HCT116 (cell line): Measurements from ENCODE around the gene DCD. TPM values are rescaled to one million over a fixed set of nuclear protein-coding genes. Genes with fewer than 3 reads are reported as not detected.

Experiments
- ATAC-seq: fragments of 200-7000 bp; cut with Tn5 transposase; 2 replicates; pipeline ENCODE4 v1.9.1; 2020; ENCODE audit warnings: mild to moderate bottlenecking, moderate library complexity
- BruUV-seq: library from RNA; stranded (reverse); fragments of 400-500 nt; replicated peaks from 2 replicates; lab custom pipeline; 2021; lab: Mats Ljungman, UMichigan
- CTCF ChIA-PET: fragments of 300-600 bp; sonication (Branson Sonifier 250); formaldehyde crosslinking; loops from one replicate; lab custom pipeline; 2021; ENCODE audit warnings: antibody characterized with exemption; lab: Charles Lee
- POLR2A ChIA-PET: fragments of 300-600, 350-600 bp; sonication (Branson Sonifier 250); formaldehyde crosslinking; loops from one replicate; lab custom pipeline; 2021; ENCODE audit warnings: antibody characterized with exemption; lab: Charles Lee
- RAD21 ChIA-PET, 2 experiments: fragments of 300-600 bp; sonication (Branson Sonifier 250); formaldehyde crosslinking; loops; one replicate each; lab custom pipeline; 2023; ENCODE audit warnings: low total read pairs in 2 of 2; ENCODE audit not compliant: uncharacterized antibody in 2 of 2, unreplicated experiment in 2 of 2, low non-redundant PET in 1 of 2; lab: Charles Lee
- DNase-seq: peaks from one replicate; pipeline ENCODE4 v3.0.0-alpha.2; 2010; ENCODE audit warnings: low read depth, low spot score
- H2AFZ ChIP-seq: fragments of 200-600 bp; shearing (Covaris generic), sonication (generic); 2 replicates; pipeline ENCODE4 v1.6.1; 2017; ENCODE audit warnings: low read depth, mixed run types, mixed read lengths, antibody characterized with exemption, low read length; ENCODE audit not compliant: poor library complexity, severe bottlenecking
- H3K27ac ChIP-seq: 2 replicates; pipeline ENCODE4 v1.5.1; 2012; ENCODE audit warnings: low read depth, low read length
- H3K27me3 ChIP-seq: fragments of 200-600 bp; sonication (generic); 2 replicates; pipeline ENCODE4 v1.6.1; 2016; ENCODE audit warnings: mixed run types, low read length, mixed read lengths; ENCODE audit not compliant: insufficient read depth
- H3K36me3 ChIP-seq, 2 experiments: fragments of 200-500 bp in 1 of 2; fragments of 200-600 bp in 1 of 2; sonication (Bioruptor generic) in 1 of 2; sonication (generic) in 1 of 2; 2 replicates each; pipeline versions ENCODE4 v1.5.1 to v1.6.1; 2014 to 2016; ENCODE audit warnings: low read length in 2 of 2, inconsistent platforms in 1 of 2, mixed read lengths in 1 of 2, mixed run types in 1 of 2; ENCODE audit not compliant: insufficient read depth in 2 of 2, control insufficient read depth in 1 of 2
- H3K4me1 ChIP-seq, 2 experiments: fragments of 200-600 bp in 1 of 2; sonication (generic) in 1 of 2; 2 replicates each; pipeline versions ENCODE4 v1.5.1 to v1.6.1; 2012 to 2017; ENCODE audit warnings: low read length in 2 of 2, inconsistent platforms in 1 of 2, mild to moderate bottlenecking in 1 of 2, mixed read lengths in 1 of 2, mixed run types in 1 of 2, moderate library complexity in 1 of 2; ENCODE audit not compliant: insufficient read depth in 2 of 2, control insufficient read depth in 1 of 2
- H3K4me2 ChIP-seq: fragments of 200-600 bp; sonication (generic); 2 replicates; pipeline ENCODE4 v1.6.1; 2017; ENCODE audit warnings: mixed run types, low read length, mixed read lengths
- H3K4me3 ChIP-seq, 2 experiments: fragments of 200-600 bp in 1 of 2; sonication (generic) in 1 of 2; replicated peaks in 1 of 2; 2 replicates each; pipeline ENCODE4 v1.5.1; 2011 to 2016; ENCODE audit warnings: low read length in 2 of 2, control low read depth in 1 of 2, low read depth in 1 of 2, mild to moderate bottlenecking in 1 of 2, mixed read lengths in 1 of 2, mixed run types in 1 of 2
- H3K79me2 ChIP-seq: fragments of 200-600 bp; sonication (generic); 2 replicates; pipeline ENCODE4 v1.6.1; 2017; ENCODE audit warnings: mild to moderate bottlenecking, mixed run types, low read length, moderate library complexity, mixed read lengths; ENCODE audit not compliant: insufficient read depth
- H3K9ac ChIP-seq: fragments of 200-600 bp; sonication (generic); 2 replicates; pipeline ENCODE4 v1.6.1; 2016; ENCODE audit warnings: low read length, mixed read lengths
- H3K9me2 ChIP-seq: fragments of 200-600 bp; sonication (generic), shearing (Covaris generic); 2 replicates; pipeline ENCODE4 v1.6.1; 2017; ENCODE audit warnings: mixed run types, mild to moderate bottlenecking, moderate library complexity; ENCODE audit not compliant: insufficient read depth
- H3K9me3 ChIP-seq, 2 experiments: fragments of 200-500 bp in 1 of 2; fragments of 200-600 bp in 1 of 2; sonication (Bioruptor generic) in 1 of 2; sonication (generic) in 1 of 2; 2 replicates each; pipeline ENCODE4 v1.6.1; 2014 to 2017; ENCODE audit warnings: low read length in 2 of 2, mixed read lengths in 2 of 2, inconsistent platforms in 1 of 2, low read depth in 1 of 2, mild to moderate bottlenecking in 1 of 2, mixed run types in 1 of 2, moderate library complexity in 1 of 2; ENCODE audit not compliant: control insufficient read depth in 1 of 2, insufficient read depth in 1 of 2
- H4K20me1 ChIP-seq: fragments of 200-600 bp; sonication (generic), shearing (Covaris generic); 2 replicates; pipeline ENCODE4 v1.6.1; 2017; ENCODE audit warnings: mixed run types, mild to moderate bottlenecking, moderate library complexity; ENCODE audit not compliant: insufficient read depth
- CBX3 ChIP-seq: IDR thresholded peaks from 2 replicates; pipeline ENCODE4 v1.6.1; 2012; ENCODE audit warnings: low read depth
- EGR1 ChIP-seq: IDR thresholded peaks from 2 replicates; pipeline ENCODE4 v1.6.1; 2012; ENCODE audit warnings: low read depth
- ELF1 ChIP-seq: IDR thresholded peaks from 2 replicates; pipeline ENCODE4 v1.6.1; 2012; ENCODE audit warnings: low read depth, borderline replicate concordance
- EZH2 ChIP-seq: fragments of 200-600 bp; sonication (generic); IDR thresholded peaks from 2 replicates; pipeline ENCODE4 v1.6.1; 2017; ENCODE audit warnings: antibody characterized with exemption, mixed run types
- EZH2phosphoT487 ChIP-seq: fragments of 200-600 bp; IDR thresholded peaks from 2 replicates; pipeline ENCODE4 v1.6.1; 2018; ENCODE audit warnings: antibody characterized with exemption, borderline replicate concordance
- FOSL1 ChIP-seq: IDR thresholded peaks from 2 replicates; pipeline ENCODE4 v1.6.1; 2012; ENCODE audit warnings: low read depth
- JUND ChIP-seq: IDR thresholded peaks from 2 replicates; pipeline ENCODE4 v1.6.1; 2012
- MAX ChIP-seq: IDR thresholded peaks from 2 replicates; pipeline ENCODE4 v1.6.1; 2012
- POLR2A ChIP-seq: IDR thresholded peaks from 2 replicates; pipeline ENCODE4 v1.7.0; 2011; ENCODE audit warnings: borderline replicate concordance; ENCODE audit not compliant: insufficient read depth, insufficient read length; ENCODE audit errors: extremely low read depth
- POLR2AphosphoS5 ChIP-seq: IDR thresholded peaks from 2 replicates; pipeline ENCODE4 v1.6.1; 2011; ENCODE audit warnings: mild to moderate bottlenecking, low read depth, low read length, moderate library complexity
- RAD21 ChIP-seq: IDR thresholded peaks from 2 replicates; pipeline ENCODE4 v1.6.1; 2012; ENCODE audit warnings: low read depth, mild to moderate bottlenecking
- REST ChIP-seq: IDR thresholded peaks from 2 replicates; pipeline ENCODE4 v1.6.1; 2012; ENCODE audit warnings: low read depth
- SP1 ChIP-seq: IDR thresholded peaks from 2 replicates; pipeline ENCODE4 v1.6.1; 2012; ENCODE audit warnings: low read depth
- SRF ChIP-seq: IDR thresholded peaks from 2 replicates; pipeline ENCODE4 v1.6.1; 2012; ENCODE audit warnings: low read depth
- TCF7L2 ChIP-seq: IDR thresholded peaks from 2 replicates; pipeline ENCODE4 v1.7.0; 2011; ENCODE audit warnings: borderline replicate concordance, inconsistent platforms; ENCODE audit not compliant: insufficient read depth, insufficient read length; ENCODE audit errors: extremely low read depth
- YY1 ChIP-seq: IDR thresholded peaks from 2 replicates; pipeline ENCODE4 v1.6.1; 2011; ENCODE audit warnings: low read length, low read depth, moderate library complexity, mild to moderate bottlenecking; ENCODE audit not compliant: insufficient replicate concordance; ENCODE audit errors: extremely low read depth
- ZFX ChIP-seq: fragments of 450-650 bp; IDR thresholded peaks from 2 replicates; pipeline ENCODE4 v1.6.1; 2017
- ZNF274 ChIP-seq: fragments of 200-500 bp; sonication (Bioruptor generic); IDR thresholded peaks from 2 replicates; pipeline ENCODE4 v1.6.1; 2014; ENCODE audit warnings: mild to moderate bottlenecking, low read depth, low read length, inconsistent platforms
- intact Hi-C: fragments of 100-400 bp; cut with micrococcal nuclease; formaldehyde crosslinking; loops from 2 replicates; pipeline ENCODE4 v1.10.0; 2022
- total RNA-seq: library from RNA; stranded (reverse); gene quantifications from one replicate; pipeline ENCODE4 v1.2.1, GENCODE V29; 2021; ENCODE audit not compliant: unreplicated experiment

DCD gene
- total RNA-seq, 1 experiment from 2014 or later = not detected

GRCh38 chr12:54654926-54655325, 6.8 kb upstream of the DCD start:
- no peaks in the 10 kb centered on the region for H3K27me3 ChIP-seq
- CTCF ChIA-PET = no interaction called here
- H3K27ac ChIP-seq = no peak overlapping the region
- RAD21 ChIA-PET = no interaction called here
- TF ChIP-seq CBX3 (no peak), SP1 (no peak), EZH2phosphoT487 (no peak), YY1 (no peak), MAX (no peak), POLR2A (no peak), ZFX (no peak), EZH2 (no peak), FOSL1 (no peak), ZNF274 (no peak)
- H3K36me3 ChIP-seq = no peaks in the 10 kb centered on the region
- no peak for ATAC-seq
- H4K20me1 ChIP-seq = no peaks in the 10 kb centered on the region
- H3K4me1 ChIP-seq = peaks cover 10 to 21% of the 10 kb centered on the region in 2 experiments
- DNase-seq = no peak
- H3K9me2 ChIP-seq = no peaks in the 10 kb centered on the region
- POLR2A ChIA-PET = no interaction called here
- intact Hi-C loops = no loop called here
- no peaks in the 10 kb centered on the region for H3K9me3 ChIP-seq
- H3K4me3 ChIP-seq = no peak overlapping the region
- no peak overlapping the region for H3K9ac ChIP-seq
- H3K79me2 ChIP-seq = no peaks in the 10 kb centered on the region
- no peak overlapping the region for H2AFZ ChIP-seq
- no TSS peak for BruUV-seq
- H3K4me2 ChIP-seq = no peak overlapping the region

GRCh38 chr12:54653025-54653424, 4.9 kb upstream of the DCD start:
- Histone ChIP-seq H3K4me2 (no peak overlapping the region), H3K9me2 (no peaks in the 10 kb centered on the region), H3K27ac (no peak overlapping the region), H3K79me2 (no peaks in the 10 kb centered on the region), H3K4me3 (no peak overlapping the region), H3K9me3 (no peaks in the 10 kb centered on the region), H2AFZ (no peak overlapping the region), H3K36me3 (no peaks in the 10 kb centered on the region), H3K9ac (no peak overlapping the region), H3K4me1 (peaks cover 10 to 22% of the 10 kb centered on the region in 2 experiments), H4K20me1 (no peaks in the 10 kb centered on the region), H3K27me3 (no peaks in the 10 kb centered on the region)
- ChIA-PET RAD21 (no interaction called here), POLR2A (no interaction called here), CTCF (no interaction called here)
- ATAC-seq = no peak
- DNase-seq = no peak
- no TSS peak for BruUV-seq
- intact Hi-C loops = no loop called here
- TF ChIP-seq ELF1 (no peak), SRF (no peak), EZH2phosphoT487 (no peak), POLR2A (no peak), POLR2AphosphoS5 (no peak), EGR1 (no peak), REST (no peak), TCF7L2 (no peak), JUND (no peak), RAD21 (no peak)
